Sigmoid colon (tissue), 7 donors: ENCODE results near the gene ERBB2. TPM values are rescaled to one million over a fixed set of nuclear protein-coding genes. Genes with fewer than 3 reads are reported as not detected.

ENCODE experiments used
- DNase-seq: peaks from one replicate; pipeline ENCODE4 v3.0.0-alpha.2; 2019
- H3K27ac ChIP-seq, 4 donors: fragments of 200-600 bp; sonication (generic); one replicate each; pipeline ENCODE4 v1.5.1; 2016 to 2019; ENCODE audit warnings: mild to moderate bottlenecking in 1 of 4
- H3K27me3 ChIP-seq, 3 donors: fragments of 200-600 bp; sonication (generic); one replicate each; pipeline ENCODE4 v1.5.1; 2019; ENCODE audit warnings: mild to moderate bottlenecking in 1 of 3
- H3K36me3 ChIP-seq, 4 donors: fragments of 200-600 bp; sonication (generic); one replicate each; pipeline ENCODE4 v1.5.1; 2016 to 2019
- H3K4me1 ChIP-seq, 4 donors: fragments of 200-600 bp; sonication (generic); one replicate each; pipeline ENCODE4 v1.5.1; 2017 to 2019
- H3K4me3 ChIP-seq, 4 donors: fragments of 200-600 bp; sonication (generic); one replicate each; pipeline ENCODE4 v1.5.1; 2017 to 2019; ENCODE audit warnings: mild to moderate bottlenecking in 2 of 4, moderate library complexity in 1 of 4
- H3K9me3 ChIP-seq, 4 donors: fragments of 200-600 bp in 3 of 4; sonication (generic) in 3 of 4; one replicate each; pipeline versions ENCODE4 v1.5.1 to v1.6.1; 2013 to 2019
- CTCF ChIP-seq, 4 experiments: fragments of 450-650 bp in 3 of 4; fragments of 200-600 bp in 1 of 4; IDR thresholded peaks; one replicate each; pipeline ENCODE4 v1.5.1; 2016 to 2019; ENCODE audit warnings: antibody characterized with exemption in 4 of 4, mild to moderate bottlenecking in 3 of 4, moderate library complexity in 2 of 4
- EP300 ChIP-seq, 4 donors: sonication (generic); formaldehyde crosslinking; IDR thresholded peaks; one replicate each; pipeline ENCODE4 v1.6.1; 2017; ENCODE audit warnings: antibody characterized with exemption in 4 of 4
- POLR2A ChIP-seq, 2 donors: fragments of 450-650 bp; IDR thresholded peaks; one replicate each; pipeline ENCODE4 v1.6.1; 2016; ENCODE audit warnings: antibody characterized with exemption in 2 of 2, mild to moderate bottlenecking in 2 of 2, moderate library complexity in 2 of 2
- POLR2AphosphoS5 ChIP-seq, 4 donors: sonication (generic); formaldehyde crosslinking; IDR thresholded peaks; one replicate each; pipeline ENCODE4 v1.6.1; 2017; ENCODE audit warnings: antibody characterized with exemption in 4 of 4
- WGBS, 2 donors: extraction: QIAGEN DNeasy Blood & Tissue Kit; methylation state at CpG; one replicate each; pipeline ENCODE4 v1.1.7; 2013; 5-methylcytosine and 5-hydroxymethylcytosine counted together
- intact Hi-C: fragments of 100-400 bp; cut with DNase I; formaldehyde crosslinking; loops from one replicate; pipeline ENCODE4 v1.15.1; 2023
- polyA plus RNA-seq, 3 donors: library from polyadenylated mRNA; stranded (reverse); fragments of 200-250 nt; gene quantifications; one replicate each; pipeline ENCODE4 v1.2.3, GENCODE V29; 2013
- total RNA-seq, 4 donors: library from RNA; depleted of rRNA; stranded (reverse); fragments of >200 nt; gene quantifications; one replicate each; pipeline ENCODE4 v1.1.0, GENCODE V29; 2016
- donor health status: healthy with polysubstance abuse.
- donor health status: Bipolar disorder and iron deficiency.
- donor health status: healthy.

The ERBB2 gene
- total and polyA plus RNA-seq, 7 donors = 11.8 to 58.9 (median 21.0) TPM

- H3K4me3 ChIP-seq = no peak overlapping the region
- DNase-seq = no peak
- H3K4me1 ChIP-seq = peaks cover 0 to 21% (median 5%) of the 10 kb centered on the region in 4 donors
- peak overlapping the region; percentile 54 to 62 (median 59) for H3K27ac ChIP-seq
- no peaks in the 10 kb centered on the region for H3K27me3 ChIP-seq
- peaks cover 0 to 63% (median 11%) of the 10 kb centered on the region in 4 donors for H3K36me3 ChIP-seq
- intact Hi-C loops = no loop called here
- no peaks in the 10 kb centered on the region for H3K9me3 ChIP-seq
- TF ChIP-seq CTCF (IDR thresholded peaks at IDR 0.05) = no peak
- no peak for TF ChIP-seq POLR2A (IDR thresholded peaks at IDR 0.05)
- TF ChIP-seq POLR2AphosphoS5 (IDR thresholded peaks at IDR 0.05) = no peak
- no peak for TF ChIP-seq EP300 (IDR thresholded peaks at IDR 0.05)
- 51 to 74% methylated on average over 15 of the region's 15 CpGs for WGBS, 2 donors
These were observed 40.4 kb upstream of the ERBB2 start for GRCh38 chr17:39659279-39660010.

- TF ChIP-seq POLR2AphosphoS5 (IDR thresholded peaks at IDR 0.05) = no peak
- TF ChIP-seq POLR2A (IDR thresholded peaks at IDR 0.05) = no peak
- no peak for TF ChIP-seq EP300 (IDR thresholded peaks at IDR 0.05)
- TF ChIP-seq CTCF (IDR thresholded peaks at IDR 0.05) = no peak
These were observed 39.9 kb upstream of the ERBB2 start for GRCh38 chr17:39660011-39660360.

GRCh38 chr17:39660397-39661385 is 39.2 kb upstream of the ERBB2 start:
- no peak for TF ChIP-seq EP300 (IDR thresholded peaks at IDR 0.05)
- no peak for TF ChIP-seq CTCF (IDR thresholded peaks at IDR 0.05)
- TF ChIP-seq POLR2A (IDR thresholded peaks at IDR 0.05) = no peak
- TF ChIP-seq POLR2AphosphoS5 (IDR thresholded peaks at IDR 0.05) = no peak
- DNase-seq = no peak
- Histone ChIP-seq H3K4me1 (peaks cover 0 to 21% (median 5%) of the 10 kb centered on the region in 4 donors), H3K9me3 (no peaks in the 10 kb centered on the region), H3K4me3 (no peak overlapping the region), H3K27me3 (peaks cover 0 to 11% (median 0%) of the 10 kb centered on the region in 3 donors), H3K27ac (peak overlapping the region; percentile 54 to 62 (median 59)), H3K36me3 (peaks cover 0 to 63% (median 11%) of the 10 kb centered on the region in 4 donors)
- intact Hi-C loops = no loop called here
- WGBS, 2 donors = 89 to 90% methylated on average over 35 of the region's 35 CpGs

More at GRCh38 chr17:39660011-39660360, 39.9 kb upstream of the ERBB2 start:
- peaks cover 0 to 63% (median 11%) of the 10 kb centered on the region in 4 donors for H3K36me3 ChIP-seq
- H3K27me3 ChIP-seq = peaks cover 0 to 4% (median 0%) of the 10 kb centered on the region in 3 donors
- no peak for DNase-seq
- peak overlapping the region; percentile 54 to 62 (median 59) for H3K27ac ChIP-seq
- peaks cover 0 to 21% (median 5%) of the 10 kb centered on the region in 4 donors for H3K4me1 ChIP-seq
- intact Hi-C loops = no loop called here
- no peak overlapping the region for H3K4me3 ChIP-seq
- H3K9me3 ChIP-seq = no peaks in the 10 kb centered on the region
- WGBS, 2 donors = 80 to 81% methylated on average over 5 of the region's 5 CpGs

GRCh38 chr17:39661744-39662541 is 37.9 kb upstream of the ERBB2 start:
- 60 to 80% methylated on average over 8 of the region's 8 CpGs for WGBS, 2 donors
- H3K4me3 ChIP-seq = no peak overlapping the region
- H3K27me3 ChIP-seq = peaks cover 6 to 24% (median 10%) of the 10 kb centered on the region in 3 donors
- TF ChIP-seq EP300 (IDR thresholded peaks at IDR 0.05) (no peak), CTCF (IDR thresholded peaks at IDR 0.05) (no peak), POLR2A (IDR thresholded peaks at IDR 0.05) (no peak), POLR2AphosphoS5 (IDR thresholded peaks at IDR 0.05) (no peak)
- H3K4me1 ChIP-seq = peaks cover 0 to 31% (median 12%) of the 10 kb centered on the region in 4 donors
- no peaks in the 10 kb centered on the region for H3K9me3 ChIP-seq
- peak overlapping the region in 2 of 4 donors; percentile 49 to 62 for H3K27ac ChIP-seq
- no peak for DNase-seq
- intact Hi-C loops = no loop called here
- peaks cover 0 to 57% (median 11%) of the 10 kb centered on the region in 4 donors for H3K36me3 ChIP-seq
